ENCODE measurements around the gene PARM1. TPM values are rescaled to one million over a fixed set of nuclear protein-coding genes. Genes with fewer than 3 reads are reported as not detected.

PARM1 gene
- total RNA-seq, 1 donor from 2014 or later = not detected

- Mint-ChIP-seq H3K27me3 (ENCODE audit: unreplicated experiment) (no peaks in the 10 kb centered on the region), H3K4me3 (ENCODE audit: unreplicated experiment) (no peak overlapping the region), H3K9me3 (ENCODE audit: unreplicated experiment) (peaks cover under 1% of the 10 kb centered on the region), H3K4me1 (ENCODE audit: unreplicated experiment) (peaks cover 8% of the 10 kb centered on the region), H3K36me3 (ENCODE audit: unreplicated experiment) (no peaks in the 10 kb centered on the region), H3K27ac (ENCODE audit: unreplicated experiment) (no peak overlapping the region)
- no peak for TF ChIP-seq CTCF (IDR thresholded peaks at IDR 0.05)
- no peak for DNase-seq (ENCODE audit: extremely low spot score, unreplicated experiment)
These were observed 69.0 kb downstream of the PARM1 start for GRCh38 chr4:75001871-75002270.

- no peaks in the 10 kb centered on the region for H3K36me3 Mint-ChIP-seq (ENCODE audit: unreplicated experiment)
These were observed 69.5 kb downstream of the PARM1 start for GRCh38 chr4:75002381-75002780.

GRCh38 chr4:75003979-75004378, 71.1 kb downstream of the PARM1 start:
- DNase-seq (ENCODE audit: extremely low spot score, unreplicated experiment) = no peak
- Mint-ChIP-seq H3K27ac (ENCODE audit: unreplicated experiment) (no peak overlapping the region), H3K36me3 (ENCODE audit: unreplicated experiment) (no peaks in the 10 kb centered on the region), H3K4me1 (ENCODE audit: unreplicated experiment) (peaks cover 8% of the 10 kb centered on the region), H3K4me3 (ENCODE audit: unreplicated experiment) (no peak overlapping the region), H3K27me3 (ENCODE audit: unreplicated experiment) (no peaks in the 10 kb centered on the region), H3K9me3 (ENCODE audit: unreplicated experiment) (peaks cover 19% of the 10 kb centered on the region)
- TF ChIP-seq CTCF (IDR thresholded peaks at IDR 0.05) = no peak

More at GRCh38 chr4:75002381-75002780, 69.5 kb downstream of the PARM1 start:
- Mint-ChIP-seq H3K4me3 (ENCODE audit: unreplicated experiment) (no peak overlapping the region), H3K9me3 (ENCODE audit: unreplicated experiment) (peaks cover 6% of the 10 kb centered on the region), H3K27me3 (ENCODE audit: unreplicated experiment) (no peaks in the 10 kb centered on the region), H3K4me1 (ENCODE audit: unreplicated experiment) (peaks cover 8% of the 10 kb centered on the region), H3K27ac (ENCODE audit: unreplicated experiment) (no peak overlapping the region)
- DNase-seq (ENCODE audit: extremely low spot score, unreplicated experiment) = no peak
- TF ChIP-seq CTCF (IDR thresholded peaks at IDR 0.05) = no peak

- H3K27ac Mint-ChIP-seq (ENCODE audit: unreplicated experiment) = no peak overlapping the region
- TF ChIP-seq CTCF (IDR thresholded peaks at IDR 0.05) = no peak
- H3K4me1 Mint-ChIP-seq (ENCODE audit: unreplicated experiment) = peaks cover 8% of the 10 kb centered on the region
- no peaks in the 10 kb centered on the region for H3K36me3 Mint-ChIP-seq (ENCODE audit: unreplicated experiment)
- peaks cover 23% of the 10 kb centered on the region for H3K9me3 Mint-ChIP-seq (ENCODE audit: unreplicated experiment)
- DNase-seq (ENCODE audit: extremely low spot score, unreplicated experiment) = no peak
- no peak overlapping the region for H3K4me3 Mint-ChIP-seq (ENCODE audit: unreplicated experiment)
- no peaks in the 10 kb centered on the region for H3K27me3 Mint-ChIP-seq (ENCODE audit: unreplicated experiment)
These were observed 72.1 kb downstream of the PARM1 start for GRCh38 chr4:75004755-75005668.

GRCh38 chr4:75005727-75006126, 72.8 kb downstream of the PARM1 start:
- Mint-ChIP-seq H3K9me3 (ENCODE audit: unreplicated experiment) (peaks cover 23% of the 10 kb centered on the region), H3K27ac (ENCODE audit: unreplicated experiment) (no peak overlapping the region), H3K27me3 (ENCODE audit: unreplicated experiment) (no peaks in the 10 kb centered on the region), H3K4me1 (ENCODE audit: unreplicated experiment) (peaks cover 8% of the 10 kb centered on the region), H3K36me3 (ENCODE audit: unreplicated experiment) (no peaks in the 10 kb centered on the region), H3K4me3 (ENCODE audit: unreplicated experiment) (no peak overlapping the region)
- no peak for TF ChIP-seq CTCF (IDR thresholded peaks at IDR 0.05)
- DNase-seq (ENCODE audit: extremely low spot score, unreplicated experiment) = no peak

All from osteocyte (in vitro differentiated cells).